Measurements from ENCODE around the gene SMIM44. TPM values are rescaled to one million over a fixed set of nuclear protein-coding genes. Genes with fewer than 3 reads are reported as not detected.

The SMIM44 gene
- total RNA-seq, 1 experiment from 2014 or later: not detected

DNA sequence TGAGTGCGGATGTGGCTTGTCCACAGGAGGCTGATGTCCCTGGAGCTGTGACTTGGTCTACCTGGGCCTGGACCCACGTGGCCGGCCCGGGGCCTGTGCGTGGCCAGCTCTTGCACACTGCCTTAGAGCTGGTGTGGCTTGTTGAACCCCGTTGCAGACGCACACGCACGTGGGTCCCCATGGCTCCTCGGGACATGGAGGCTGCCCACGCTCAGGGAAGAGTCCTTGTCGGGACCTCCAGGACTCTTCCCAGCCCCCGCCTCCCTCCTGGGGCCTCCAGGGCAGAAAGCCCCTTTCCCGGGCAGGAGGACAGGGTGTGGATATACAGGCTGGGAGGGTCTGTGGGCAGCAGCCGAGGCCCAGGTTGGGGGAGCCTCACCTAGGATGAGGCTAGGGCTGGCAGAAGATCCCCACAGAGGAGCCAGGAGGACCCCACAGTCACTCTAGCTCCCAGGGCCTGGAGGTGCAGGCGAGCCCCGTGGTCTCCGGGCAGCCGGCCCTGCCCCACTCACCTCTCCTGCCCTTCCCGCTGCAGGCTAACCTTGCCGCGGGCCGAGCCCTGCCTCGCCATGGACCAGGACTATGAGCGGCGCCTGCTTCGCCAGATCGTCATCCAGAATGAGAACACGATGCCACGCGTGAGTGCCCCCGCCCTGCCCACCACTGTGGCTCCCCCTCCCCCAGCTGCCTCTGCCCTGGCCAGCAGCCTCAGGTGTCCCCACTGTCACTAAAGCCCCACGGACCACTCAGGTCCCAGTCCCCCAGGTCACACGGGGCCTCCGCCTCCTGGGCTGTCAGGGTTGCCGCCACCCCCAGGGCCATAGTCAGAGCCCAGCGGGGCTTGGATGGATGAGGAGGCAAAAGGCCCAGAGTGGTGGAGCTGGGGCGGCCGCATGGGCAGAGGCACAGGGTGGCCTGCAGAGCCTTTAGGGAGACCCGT, 39.5 kb upstream of the SMIM44 start:
- Histone ChIP-seq H4K5ac (ENCODE audit: insufficient read length, low read depth, low read length) (no peak overlapping the region), H2BK5ac (ENCODE audit: insufficient read length, low read length) (no peak overlapping the region), H3K18ac (ENCODE audit: insufficient read length, low read depth, low read length) (no peak overlapping the region), H3K4ac (ENCODE audit: low read depth, low read length) (no peak overlapping the region), H3K14ac (ENCODE audit: insufficient read depth, low read length) (no peak overlapping the region; the same call in 1 of the 2 replicates), H2AFZ (ENCODE audit: low read length) (no peak overlapping the region), H3K79me2 (ENCODE audit: insufficient read depth, low read length) (no peaks in the 10 kb centered on the region; the same call in 1 of the 2 replicates), H3K23ac (ENCODE audit: insufficient read length, low read depth, low read length) (no peak overlapping the region), H3K79me1 (ENCODE audit: insufficient read depth, low read depth, low read length, poor library complexity, severe bottlenecking) (no peaks in the 10 kb centered on the region), H3K27me3 (ENCODE audit: insufficient read depth, low read length) (no peaks in the 10 kb centered on the region), H2AK5ac (ENCODE audit: insufficient read length, low read length) (no peak overlapping the region), H2BK20ac (ENCODE audit: low read depth, low read length, poor library complexity, severe bottlenecking) (no peak overlapping the region), H3K23me2 (ENCODE audit: insufficient read length, low read depth, low read length, poor library complexity, severe bottlenecking) (no peaks in the 10 kb centered on the region), H3K9me3 (ENCODE audit: control insufficient read depth, low read depth, low read length) (no peaks in the 10 kb centered on the region), H4K91ac (ENCODE audit: insufficient read length, low read depth, low read length) (no peak overlapping the region), H3K56ac (ENCODE audit: insufficient read length, low read depth, low read length) (no peak overlapping the region), H2BK15ac (ENCODE audit: low read depth, low read length) (no peak overlapping the region), H3T11ph (ENCODE audit: low read length) (no peak overlapping the region), H3K4me2 (ENCODE audit: insufficient read depth, insufficient read length, low read length) (no peak overlapping the region), H3K27ac (ENCODE audit: insufficient read length, low read depth, low read length) (no peak overlapping the region), H2BK12ac (ENCODE audit: insufficient read length, low read depth, low read length) (no peak overlapping the region), H3K9ac (ENCODE audit: extremely low read depth, insufficient read length, low read length) (no peak overlapping the region), H4K8ac (replicated peaks; ENCODE audit: insufficient read length, low read depth, low read length) (no peak overlapping the region), H3K4me1 (ENCODE audit: insufficient read depth, low read length) (peaks cover 3% of the 10 kb centered on the region; the same call in 1 of the 2 replicates), H4K20me1 (ENCODE audit: control insufficient read depth, insufficient read depth, insufficient read length) (no peaks in the 10 kb centered on the region), H2BK120ac (ENCODE audit: low read depth, low read length, poor library complexity, severe bottlenecking) (no peak overlapping the region)
- H3K36me3 Mint-ChIP-seq (ENCODE audit: insufficient read depth in 1 of 3, low read depth in 3 of 3): peaks cover 10 to 35% (median 33%) of the 10 kb centered on the region in 3 experiments
- H3K27ac Mint-ChIP-seq: peak overlapping the region in 2 of 3 experiments; percentile 64 to 93; a peak in 2 of 7 replicates
- no peaks in the 10 kb centered on the region for H3K27me3 Mint-ChIP-seq (ENCODE audit: low read depth)
- TF ChIP-seq, protein P1, sequence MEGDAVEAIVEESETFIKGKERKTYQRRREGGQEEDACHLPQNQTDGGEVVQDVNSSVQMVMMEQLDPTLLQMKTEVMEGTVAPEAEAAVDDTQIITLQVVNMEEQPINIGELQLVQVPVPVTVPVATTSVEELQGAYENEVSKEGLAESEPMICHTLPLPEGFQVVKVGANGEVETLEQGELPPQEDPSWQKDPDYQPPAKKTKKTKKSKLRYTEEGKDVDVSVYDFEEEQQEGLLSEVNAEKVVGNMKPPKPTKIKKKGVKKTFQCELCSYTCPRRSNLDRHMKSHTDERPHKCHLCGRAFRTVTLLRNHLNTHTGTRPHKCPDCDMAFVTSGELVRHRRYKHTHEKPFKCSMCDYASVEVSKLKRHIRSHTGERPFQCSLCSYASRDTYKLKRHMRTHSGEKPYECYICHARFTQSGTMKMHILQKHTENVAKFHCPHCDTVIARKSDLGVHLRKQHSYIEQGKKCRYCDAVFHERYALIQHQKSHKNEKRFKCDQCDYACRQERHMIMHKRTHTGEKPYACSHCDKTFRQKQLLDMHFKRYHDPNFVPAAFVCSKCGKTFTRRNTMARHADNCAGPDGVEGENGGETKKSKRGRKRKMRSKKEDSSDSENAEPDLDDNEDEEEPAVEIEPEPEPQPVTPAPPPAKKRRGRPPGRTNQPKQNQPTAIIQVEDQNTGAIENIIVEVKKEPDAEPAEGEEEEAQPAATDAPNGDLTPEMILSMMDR (conservative IDR thresholded peaks at IDR 0.05): no peak
- no peak for DNase-seq
- WGBS (ENCODE audit: extremely low coverage, insufficient read length, low lambda C conversion rate): no CpG with 5 or more reads among the region's 40 CpGs
- H3K9me3 Mint-ChIP-seq: no peaks in the 10 kb centered on the region; a peak in 1 of 5 replicates
- H3K4me3 Mint-ChIP-seq: no peak overlapping the region
- peaks cover 27% of the 10 kb centered on the region in 2 experiments for H3K4me1 Mint-ChIP-seq
